Spleen (tissue), 11 donors: ENCODE data around the gene GOLGA8N. TPM values are rescaled to one million over a fixed set of nuclear protein-coding genes. Genes with fewer than 3 reads are reported as not detected.
A peak's percentile ranks its signal among the peaks of the same experiment; 100 is the strongest.
"Not testable (repeated sequence)": the region's sequence is repeated elsewhere in the genome, so short reads cannot be mapped to it uniquely, and the experiment has no call there.

ENCODE experiments used
- DNase-seq: peaks from one replicate; pipeline ENCODE4 v3.0.0-alpha.2; 2020
- H3K27ac ChIP-seq, 8 donors: fragments of 200-600 bp; sonication (generic) in 7 of 8; 1 replicate in 4 of 8; 2 replicates in 4 of 8; pipeline versions ENCODE4 v1.5.0 to v1.8.0; 2016 to 2021; ENCODE audit warnings: inconsistent platforms in 4 of 8, mild to moderate bottlenecking in 4 of 8, moderate library complexity in 1 of 8
- H3K27me3 ChIP-seq, 7 donors: fragments of 200-600 bp; sonication (generic) in 6 of 7; replicated peaks in 1 of 7; 1 replicate in 4 of 7; 2 replicates in 3 of 7; pipeline versions ENCODE4 v1.5.0 to v1.8.0; 2016 to 2021; ENCODE audit warnings: inconsistent platforms in 3 of 7, mild to moderate bottlenecking in 1 of 7
- H3K36me3 ChIP-seq, 6 donors: fragments of 200-600 bp; sonication (generic) in 5 of 6; 1 replicate in 4 of 6; 2 replicates in 2 of 6; pipeline versions ENCODE4 v1.5.0 to v1.8.0; 2016 to 2021; ENCODE audit warnings: inconsistent platforms in 2 of 6
- H3K4me1 ChIP-seq, 6 donors: fragments of 200-600 bp; sonication (generic) in 5 of 6; 1 replicate in 3 of 6; 2 replicates in 3 of 6; pipeline versions ENCODE4 v1.5.0 to v1.8.0; 2016 to 2021; ENCODE audit warnings: inconsistent platforms in 3 of 6
- H3K4me3 ChIP-seq, 8 donors: fragments of 200-600 bp; sonication (generic) in 7 of 8; 1 replicate in 4 of 8; 2 replicates in 4 of 8; pipeline versions ENCODE4 v1.5.0 to v1.8.0; 2016 to 2021; ENCODE audit warnings: inconsistent platforms in 4 of 8, mild to moderate bottlenecking in 4 of 8, moderate library complexity in 2 of 8
- H3K9me3 ChIP-seq, 8 donors: fragments of 200-600 bp; sonication (generic) in 7 of 8; 1 replicate in 4 of 8; 2 replicates in 4 of 8; pipeline versions ENCODE4 v1.5.0 to v1.8.0; 2016 to 2021; ENCODE audit warnings: inconsistent platforms in 4 of 8
- POLR2A ChIP-seq, 3 donors: fragments of 450-650 bp; IDR thresholded peaks; one replicate each; pipeline ENCODE4 v1.5.1; 2017; ENCODE audit warnings: antibody characterized with exemption in 3 of 3, mild to moderate bottlenecking in 1 of 3
- POLR2AphosphoS5 ChIP-seq, 3 donors: sonication (generic); formaldehyde crosslinking; IDR thresholded peaks; one replicate each; pipeline ENCODE4 v1.5.1; 2017; ENCODE audit warnings: antibody characterized with exemption in 3 of 3
- WGBS, 5 donors: extraction: QIAGEN DNeasy Blood & Tissue Kit in 3 of 5; methylation state at CpG; one replicate each; pipeline versions ENCODE4 v1.1.5 to v1.1.7; 2013 to 2018; 5-methylcytosine and 5-hydroxymethylcytosine counted together
- intact Hi-C: fragments of 100-400 bp; cut with DNase I; formaldehyde crosslinking; loops from one replicate; pipeline ENCODE4 v1.15.0; 2023; ENCODE audit warnings: low total_unique reads
- polyA plus RNA-seq, 3 donors: library from polyadenylated mRNA; stranded (reverse); fragments of 200-250 nt; gene quantifications; one replicate each; pipeline ENCODE4 v1.2.1, GENCODE V29; 2013
- total RNA-seq, 7 donors: library from RNA; depleted of rRNA in 3 of 7; stranded (reverse); fragments of >200 nt in 3 of 7; fragmentation: NEBNext Ultra II Directional in 4 of 7; extraction: Animal tissue kit (Norgen Biotek cat#: 25700) in 4 of 7; gene quantifications; one replicate each; pipeline versions ENCODE4 v1.1.0 to v1.2.1, GENCODE V29; 2016 to 2021
- TF ChIP-seq, protein P1 (sequence below), 11 experiments: fragments of 200-600 bp in 7 of 11; fragments of 450-650 bp in 4 of 11; sonication (generic) in 4 of 11; IDR thresholded peaks in 8 of 11; conservative IDR thresholded peaks in 3 of 11; 1 replicate in 7 of 11; 2 replicates in 4 of 11; pipeline versions ENCODE4 v1.4.0 to v1.8.0; 2016 to 2021; ENCODE audit warnings: antibody characterized with exemption in 11 of 11, inconsistent platforms in 4 of 11, mild to moderate bottlenecking in 1 of 11
- donor health status: healthy with polysubstance abuse.
- donor health status: DM: no; HTN: no; CAD: no; lungs with moderate emphysema.
- donor health status: DM: no; HTN: no; CAD: no.
- donor health status: Bipolar disorder and iron deficiency.
- donor health status: healthy.
- donor health status: DM: no; HTN: no; CAD: no.
- donor health status: DM: yes; HTN: yes; CAD: no.

GOLGA8N gene
- total and polyA plus RNA-seq, 10 donors = 3.7 to 25.8 (median 13.2) TPM

DNA sequence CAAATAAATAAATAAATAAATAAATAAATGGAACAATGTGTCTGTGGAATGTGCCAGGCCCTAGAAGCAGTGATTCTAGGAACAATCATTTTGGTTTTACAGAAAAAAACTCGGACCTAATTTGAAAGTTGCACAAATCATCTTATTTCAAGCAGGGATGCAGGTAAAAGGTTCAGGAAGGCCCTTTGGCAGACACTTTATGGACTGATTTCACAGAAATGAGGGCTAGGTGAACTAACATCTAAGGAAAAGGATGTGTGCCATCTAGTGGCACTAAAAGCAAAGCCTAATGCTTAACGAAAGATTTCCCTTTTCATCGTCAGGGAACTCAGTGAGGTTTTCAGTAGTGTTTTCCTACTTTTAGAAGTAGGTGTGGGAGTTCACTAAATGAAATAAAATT lies 17.5 kb downstream of the GOLGA8N start:
- 3 to 12% (median 6%) methylated on average over 1 to 2 of the region's 3 CpGs for WGBS, 5 donors
- TF ChIP-seq, protein P1, sequence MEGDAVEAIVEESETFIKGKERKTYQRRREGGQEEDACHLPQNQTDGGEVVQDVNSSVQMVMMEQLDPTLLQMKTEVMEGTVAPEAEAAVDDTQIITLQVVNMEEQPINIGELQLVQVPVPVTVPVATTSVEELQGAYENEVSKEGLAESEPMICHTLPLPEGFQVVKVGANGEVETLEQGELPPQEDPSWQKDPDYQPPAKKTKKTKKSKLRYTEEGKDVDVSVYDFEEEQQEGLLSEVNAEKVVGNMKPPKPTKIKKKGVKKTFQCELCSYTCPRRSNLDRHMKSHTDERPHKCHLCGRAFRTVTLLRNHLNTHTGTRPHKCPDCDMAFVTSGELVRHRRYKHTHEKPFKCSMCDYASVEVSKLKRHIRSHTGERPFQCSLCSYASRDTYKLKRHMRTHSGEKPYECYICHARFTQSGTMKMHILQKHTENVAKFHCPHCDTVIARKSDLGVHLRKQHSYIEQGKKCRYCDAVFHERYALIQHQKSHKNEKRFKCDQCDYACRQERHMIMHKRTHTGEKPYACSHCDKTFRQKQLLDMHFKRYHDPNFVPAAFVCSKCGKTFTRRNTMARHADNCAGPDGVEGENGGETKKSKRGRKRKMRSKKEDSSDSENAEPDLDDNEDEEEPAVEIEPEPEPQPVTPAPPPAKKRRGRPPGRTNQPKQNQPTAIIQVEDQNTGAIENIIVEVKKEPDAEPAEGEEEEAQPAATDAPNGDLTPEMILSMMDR (IDR thresholded peaks at IDR 0.05 in 8 of 11, conservative IDR thresholded peaks at IDR 0.05 in 3 of 11) = peak in 7 of 11 experiments; percentile 17 to 55 (median 44)
- H3K36me3 ChIP-seq, DNase-seq, H3K4me3 ChIP-seq, H3K9me3 ChIP-seq, H3K27ac ChIP-seq, H3K27me3 ChIP-seq, intact Hi-C loops: not testable (repeated sequence)
- H3K4me1 ChIP-seq = peaks cover 0 to 17% (median 2%) of the 10 kb centered on the region in 6 donors

DNA sequence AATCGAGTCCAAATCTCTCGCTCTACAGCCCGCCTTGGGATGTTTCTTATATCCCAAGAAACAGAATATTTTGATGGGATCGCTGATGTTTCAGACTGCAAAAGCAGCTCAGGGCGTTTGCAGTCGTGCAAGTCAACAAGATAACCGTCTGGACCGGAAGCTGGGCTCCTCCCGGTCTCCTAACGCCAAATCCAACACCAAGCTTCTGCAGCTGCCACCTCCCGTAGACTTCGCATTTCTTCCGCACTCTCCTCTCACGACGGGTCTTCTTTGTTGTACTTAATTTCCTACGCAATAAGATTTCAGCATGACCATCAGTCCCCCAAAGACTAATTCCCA lies 21.4 kb downstream of the GOLGA8N start:
- 0 to 2% (median 0%) methylated on average over 11 of the region's 16 CpGs; no CpG with 5 or more reads in 1 of the 5 donors for WGBS, 5 donors
- DNase-seq = peak; percentile 78
- H3K9me3 ChIP-seq, H3K27me3 ChIP-seq, intact Hi-C loops, H3K36me3 ChIP-seq: not testable (repeated sequence)
- Histone ChIP-seq H3K4me1 (peaks cover 0 to 36% (median 7%) of the 10 kb centered on the region in 6 donors), H3K4me3 (peak overlapping the region; percentile 39 to 74 (median 58)), H3K27ac (peak overlapping the region; percentile 68 to 91 (median 86))

DNA sequence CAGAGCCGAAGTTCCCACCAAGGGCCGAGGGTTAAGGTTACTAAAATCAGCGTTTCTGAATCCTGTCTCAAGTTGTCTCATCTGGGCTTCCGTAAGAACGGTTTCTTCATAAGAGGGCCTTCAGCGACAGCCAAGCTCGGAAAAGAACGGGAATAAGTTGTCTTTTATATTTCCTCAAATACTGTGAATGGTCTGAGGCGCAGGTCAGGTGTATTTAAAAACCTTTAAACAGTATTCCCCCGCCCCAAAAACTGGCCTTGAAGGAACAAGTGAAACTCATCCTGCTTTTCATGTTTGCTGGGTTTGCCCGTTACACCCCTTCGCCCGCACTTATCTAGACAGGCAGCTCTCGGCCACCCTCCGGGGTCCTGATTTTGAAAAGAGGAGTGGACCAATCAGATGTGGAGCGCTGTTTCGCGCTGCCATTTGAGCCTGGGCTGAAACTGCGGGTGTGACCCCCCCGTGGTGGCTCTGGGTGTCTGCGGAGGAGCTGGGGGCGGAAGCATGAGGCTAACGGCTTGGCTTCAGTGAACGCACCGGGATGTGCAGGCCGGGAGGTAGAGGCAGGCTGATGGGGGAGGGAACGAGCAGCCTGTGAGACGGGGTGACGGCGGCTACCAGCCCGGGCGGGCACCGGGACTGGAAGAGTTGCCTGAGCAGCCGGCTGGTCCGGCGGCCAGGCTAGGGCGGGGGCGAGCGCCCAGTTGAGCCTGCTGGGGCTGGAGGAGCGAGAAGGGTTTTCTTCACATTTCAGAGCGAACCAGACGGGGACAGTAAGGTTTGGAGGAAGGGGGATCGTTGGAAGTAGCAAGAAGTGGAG lies 22.0 kb downstream of the GOLGA8N start, which contains the start of gene ARHGAP11A:
ARHGAP11A (plus strand) TSS at position 454 of the 820 bp plus-strand sequence. CDS start 708 bp downstream, outside the sequence.
- 0 to 1% (median 0%) methylated on average over 9 to 35 of the region's 43 CpGs for WGBS, 5 donors
- H3K27me3 ChIP-seq, intact Hi-C loops, H3K36me3 ChIP-seq, H3K9me3 ChIP-seq: not testable (repeated sequence)
- Histone ChIP-seq H3K4me3 (peak within 1 kb of the TSS; percentile 41 to 74 (median 58)), H3K27ac (peak within 1 kb of the TSS; percentile 68 to 91 (median 86)), H3K4me1 (peaks cover 0 to 36% (median 7%) of the 10 kb centered on the region in 6 donors)
- TF ChIP-seq, protein P1 (IDR thresholded peaks at IDR 0.05 in 8 of 11, conservative IDR thresholded peaks at IDR 0.05 in 3 of 11) = peak in 1 of 11 experiments; percentile 15
- TF ChIP-seq POLR2AphosphoS5 (IDR thresholded peaks at IDR 0.05) = peak in 2 of 3 donors; percentile 59 to 62
- peak; percentile 93 for DNase-seq

DNA sequence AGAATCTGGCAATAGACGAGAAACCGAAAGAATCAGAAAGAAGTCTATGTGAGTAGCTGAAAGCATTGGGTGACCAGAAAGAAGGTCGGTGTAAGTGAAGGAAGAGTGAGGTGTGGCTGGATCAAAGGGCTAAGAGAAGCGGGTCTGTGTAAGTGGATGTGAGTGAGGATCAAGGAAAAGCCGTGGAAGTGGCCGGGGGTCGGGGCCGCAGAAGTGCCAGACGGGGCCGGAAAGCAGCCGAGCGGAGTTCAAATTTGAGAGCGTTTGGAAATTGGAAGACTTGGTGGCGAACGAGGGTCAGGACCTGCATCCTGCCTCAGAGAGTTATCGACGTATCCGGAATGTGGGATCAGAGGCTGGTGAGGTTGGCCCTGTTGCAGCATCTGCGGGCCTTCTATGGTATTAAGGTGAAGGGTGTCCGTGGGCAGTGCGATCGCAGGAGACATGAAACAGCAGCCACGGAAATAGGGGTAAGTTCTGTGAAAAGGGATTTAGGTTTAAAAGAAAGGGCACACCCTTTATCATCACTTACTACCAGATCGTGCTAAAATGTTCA lies 22.7 kb downstream of the GOLGA8N start:
- DNase-seq, H3K9me3 ChIP-seq, H3K27me3 ChIP-seq, intact Hi-C loops, H3K36me3 ChIP-seq: not testable (repeated sequence)
- 0 to 1% (median 0%) methylated on average over 14 to 24 of the region's 24 CpGs for WGBS, 5 donors
- peak overlapping the region; percentile 41 to 74 (median 58) for H3K4me3 ChIP-seq
- H3K4me1 ChIP-seq = peaks cover 0 to 31% (median 7%) of the 10 kb centered on the region in 6 donors
- peak overlapping the region in 5 of 8 donors; percentile 20 to 91 (median 87) for H3K27ac ChIP-seq

DNA sequence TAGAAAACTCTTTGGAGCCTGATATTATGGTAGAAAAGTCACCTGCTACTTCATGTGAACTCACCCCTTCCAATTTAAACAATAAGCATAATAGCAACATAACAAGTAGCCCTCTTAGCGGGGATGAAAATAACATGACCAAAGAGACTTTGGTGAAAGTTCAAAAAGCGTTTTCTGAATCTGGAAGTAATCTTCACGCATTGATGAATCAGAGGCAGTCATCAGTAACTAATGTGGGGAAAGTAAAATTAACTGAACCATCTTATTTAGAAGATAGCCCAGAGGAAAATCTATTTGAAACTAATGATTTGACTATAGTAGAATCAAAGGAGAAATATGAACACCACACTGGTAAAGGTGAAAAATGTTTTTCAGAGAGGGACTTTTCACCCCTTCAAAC lies 43.2 kb downstream of the GOLGA8N start:
- H3K4me1 ChIP-seq = peaks cover 0 to 12% (median 0%) of the 10 kb centered on the region in 6 donors
- no peaks in the 10 kb centered on the region for H3K9me3 ChIP-seq
- no peak overlapping the region for H3K27ac ChIP-seq
- intact Hi-C loops = no loop called here
- peaks cover 0 to 2% (median 0%) of the 10 kb centered on the region in 7 donors for H3K27me3 ChIP-seq
- no peak overlapping the region for H3K4me3 ChIP-seq
- no peak for DNase-seq
- TF ChIP-seq POLR2AphosphoS5 (IDR thresholded peaks at IDR 0.05) (no peak), POLR2A (IDR thresholded peaks at IDR 0.05) (no peak)
- TF ChIP-seq, protein P1 (IDR thresholded peaks at IDR 0.05 in 8 of 11, conservative IDR thresholded peaks at IDR 0.05 in 3 of 11) = no peak
- peaks cover 0 to 79% (median 8%) of the 10 kb centered on the region in 6 donors for H3K36me3 ChIP-seq
- 76 to 86% (median 81%) methylated on average over 3 of the region's 3 CpGs for WGBS, 5 donors
